HepG2 (cell line): ENCODE data around the gene SOST. TPM values are rescaled to one million over a fixed set of nuclear protein-coding genes. Genes with fewer than 3 reads are reported as not detected.

Source experiments
- ATAC-seq: fragments of 200-7000 bp; cut with Tn5 transposase; 3 replicates; pipeline ENCODE4 v1.9.1; 2020; ENCODE audit warnings: mild to moderate bottlenecking, moderate library complexity
- BruUV-seq: library from RNA; stranded (reverse); fragments of 400-500 nt; replicated peaks from 2 replicates; lab custom pipeline; 2021; lab: Mats Ljungman, UMichigan
- CTCF ChIA-PET: fragments of 300-600 bp; formaldehyde crosslinking; extraction: SDS; loops from one replicate; lab custom pipeline; 2021; ENCODE audit warnings: low total read pairs, inconsistent platforms, low intra/inter-chr PET ratio; lab: Yijun Ruan, JAX
- POLR2A ChIA-PET: fragments of 350-600 bp; sonication (Branson Sonifier 250); formaldehyde crosslinking; loops from one replicate; lab custom pipeline; 2020; ENCODE audit warnings: antibody characterized with exemption, inconsistent platforms; lab: Yijun Ruan, JAX
- DNase-seq: peaks from one replicate; pipeline ENCODE4 v3.0.0-alpha.2; 2015; ENCODE audit warnings: low spot score
- FAIRE-seq: peaks from 3 replicates; lab custom pipeline; 2011; peaks lifted over from hg19 to GRCh38; lab: Jason Lieb, UNC
- H2AFZ ChIP-seq: one replicate; pipeline ENCODE4 v1.6.1; 2011; ENCODE audit warnings: low read length, inconsistent platforms
- H3K27ac ChIP-seq: fragments of 300-600 bp; 3 replicates; pipeline ENCODE4 v1.8.0; 2011; ENCODE audit warnings: mixed run types, mild to moderate bottlenecking, mixed read lengths, low read length, inconsistent platforms; ENCODE audit not compliant: insufficient read depth; ENCODE audit errors: extremely low read length
- H3K27me3 ChIP-seq, 2 experiments: fragments of 200-600 bp in 1 of 2; 2 replicates in 1 of 2; 3 replicates in 1 of 2; pipeline versions ENCODE4 v1.6.0 to v1.8.0; 2011; ENCODE audit warnings: low read length in 2 of 2, mild to moderate bottlenecking in 2 of 2, moderate library complexity in 2 of 2, inconsistent platforms in 1 of 2; ENCODE audit not compliant: insufficient read depth in 2 of 2, control insufficient read depth in 1 of 2
- H3K36me3 ChIP-seq, 2 experiments: fragments of 200-600 bp in 1 of 2; replicated peaks in 1 of 2; 2 replicates in 1 of 2; 3 replicates in 1 of 2; pipeline versions ENCODE4 v1.5.1 to v1.8.0; 2011; ENCODE audit warnings: low read length in 2 of 2, inconsistent platforms in 1 of 2; ENCODE audit not compliant: insufficient read depth in 2 of 2, control insufficient read depth in 1 of 2
- H3K4me1 ChIP-seq: 2 replicates; pipeline ENCODE4 v1.5.1; 2012; ENCODE audit warnings: low read length, inconsistent platforms; ENCODE audit not compliant: insufficient read depth
- H3K4me2 ChIP-seq: 2 replicates; pipeline ENCODE4 v1.6.0; 2011; ENCODE audit warnings: low read depth, low read length, inconsistent platforms
- H3K4me3 ChIP-seq, 3 experiments: fragments of 200-600 bp in 1 of 3; sonication (generic), shearing (Covaris generic) in 1 of 3; replicated peaks in 1 of 3; 2 replicates each; pipeline ENCODE4 v1.5.1; 2011 to 2016; ENCODE audit warnings: low read length in 3 of 3, inconsistent platforms in 2 of 3, low read depth in 2 of 3, mild to moderate bottlenecking in 2 of 3, control low read depth in 1 of 3, mixed read lengths in 1 of 3; ENCODE audit not compliant: insufficient read depth in 1 of 3
- H3K79me2 ChIP-seq: one replicate; pipeline ENCODE4 v1.6.1; 2011; ENCODE audit warnings: low read length, inconsistent platforms; ENCODE audit not compliant: insufficient read depth
- H3K9ac ChIP-seq: 2 replicates; pipeline ENCODE4 v1.6.0; 2011; ENCODE audit warnings: mild to moderate bottlenecking, low read depth, low read length, inconsistent platforms; ENCODE audit not compliant: insufficient read depth
- H3K9me3 ChIP-seq: 2 replicates; pipeline ENCODE4 v1.5.1; 2012; ENCODE audit warnings: mild to moderate bottlenecking, low read length
- H4K20me1 ChIP-seq: 2 replicates; pipeline ENCODE4 v1.6.0; 2011; ENCODE audit warnings: inconsistent platforms, mild to moderate bottlenecking, low read length, moderate library complexity; ENCODE audit not compliant: insufficient read depth
- CEBPG ChIP-seq: IDR thresholded peaks from 2 replicates; pipeline ENCODE4 v1.6.1; 2016
- GTF3A ChIP-seq: sonication (generic); formaldehyde crosslinking; conservative IDR thresholded peaks from 2 replicates; pipeline ENCODE4 v1.4.0; 2020; ENCODE audit warnings: mild to moderate bottlenecking, missing genetic modification reagents
- HNRNPH1 ChIP-seq: fragments of 200-400 bp; formaldehyde crosslinking; optimal IDR thresholded peaks from 2 replicates; pipeline ENCODE3; 2017; ENCODE audit warnings: mild to moderate bottlenecking, low read depth, low read length
- JUN ChIP-seq: sonication (generic); formaldehyde crosslinking; IDR thresholded peaks from 2 replicates; pipeline ENCODE4 v1.4.0; 2020; ENCODE audit warnings: mild to moderate bottlenecking, missing genetic modification reagents
- KDM1A ChIP-seq: IDR thresholded peaks from 2 replicates; pipeline ENCODE4 v1.6.1; 2016; ENCODE audit warnings: missing compliant biosample characterization
- KLF16 ChIP-seq, 2 experiments: sonication (generic) in 1 of 2; formaldehyde crosslinking in 1 of 2; IDR thresholded peaks; 2 replicates each; pipeline versions ENCODE4 v1.6.1 to v1.8.0; 2016 to 2023; ENCODE audit warnings: missing genetic modification reagents in 2 of 2, missing compliant biosample characterization in 1 of 2
- KLF9 ChIP-seq: IDR thresholded peaks from 2 replicates; pipeline ENCODE4 v1.6.1; 2016; ENCODE audit warnings: low read depth
- MATR3 ChIP-seq: sonication (generic); formaldehyde crosslinking; IDR thresholded peaks from 2 replicates; pipeline ENCODE4 v1.4.0; 2020; ENCODE audit warnings: missing genetic modification reagents
- MTA3 ChIP-seq: sonication (generic); formaldehyde crosslinking; IDR thresholded peaks from 2 replicates; pipeline ENCODE4 v1.4.0; 2020; ENCODE audit warnings: missing genetic modification reagents
- NFRKB ChIP-seq: fragments of 450-650 bp; IDR thresholded peaks from 2 replicates; pipeline ENCODE4 v1.6.1; 2017
- POLR2AphosphoS5 ChIP-seq: IDR thresholded peaks from 2 replicates; pipeline ENCODE4 v1.6.1; 2012; ENCODE audit warnings: low read depth, low read length
- RELA ChIP-seq: sonication (generic); formaldehyde crosslinking; IDR thresholded peaks from 2 replicates; pipeline ENCODE4 v1.4.0; 2020; ENCODE audit warnings: missing genetic modification reagents
- SMC3 ChIP-seq: IDR thresholded peaks from 2 replicates; pipeline ENCODE4 v1.6.1; 2011; ENCODE audit warnings: low read length, improper control_type of control experiment
- SP5 ChIP-seq: IDR thresholded peaks from 2 replicates; pipeline ENCODE4 v1.6.1; 2016; ENCODE audit warnings: low read depth, borderline replicate concordance
- SRSF4 ChIP-seq: fragments of 200-400 bp; formaldehyde crosslinking; IDR thresholded peaks from one replicate; pipeline ENCODE4 v1.6.1; 2018; ENCODE audit warnings: mild to moderate bottlenecking, low read depth, low read length, moderate library complexity; ENCODE audit not compliant: poor library complexity, severe bottlenecking
- TEAD2 ChIP-seq: sonication (generic); formaldehyde crosslinking; IDR thresholded peaks from 2 replicates; pipeline ENCODE4 v1.9.0; 2021; ENCODE audit warnings: missing genetic modification reagents
- TEAD3 ChIP-seq: optimal IDR thresholded peaks from 2 replicates; pipeline ENCODE3; 2016; ENCODE audit warnings: borderline replicate concordance
- TERF1 ChIP-seq: sonication (generic); formaldehyde crosslinking; IDR thresholded peaks from 2 replicates; pipeline ENCODE4 v1.8.0; 2022; ENCODE audit warnings: mild to moderate bottlenecking, missing genetic modification reagents, moderate library complexity
- XRCC5 ChIP-seq: fragments of 200-400 bp; formaldehyde crosslinking; optimal IDR thresholded peaks from 2 replicates; pipeline ENCODE3; 2017; ENCODE audit warnings: mild to moderate bottlenecking, low read length
- ZFP62 ChIP-seq: sonication (generic); formaldehyde crosslinking; IDR thresholded peaks from 2 replicates; pipeline ENCODE4 v1.4.0; 2020; ENCODE audit warnings: missing genetic modification reagents
- ZNF160 ChIP-seq: sonication (generic); formaldehyde crosslinking; IDR thresholded peaks from 2 replicates; pipeline ENCODE4 v1.8.0; 2022; ENCODE audit warnings: mild to moderate bottlenecking, inconsistent platforms, missing genetic modification reagents
- ZNF383 ChIP-seq: sonication (generic); formaldehyde crosslinking; IDR thresholded peaks from 2 replicates; pipeline ENCODE4 v1.4.0; 2020; ENCODE audit warnings: missing genetic modification reagents, mild to moderate bottlenecking, borderline replicate concordance
- WGBS: methylation state at CpG from one replicate; pipeline ENCODE4 v1.1.6; 2017; ENCODE audit warnings: low lambda C conversion rate; 5-methylcytosine and 5-hydroxymethylcytosine counted together
- in situ Hi-C: cut with HindIII; loops from 2 replicates; pipeline ENCODE4 v1.10.0; 2017; ENCODE audit warnings: low pct_unique_long_range_greater_than_20kb; ENCODE audit not compliant: extremely low pct_ligation_motif_present
- intact Hi-C: fragments of 100-400 bp; cut with micrococcal nuclease; formaldehyde crosslinking; loops from one replicate; pipeline ENCODE4 v1.10.0; 2022; ENCODE audit not compliant: unreplicated experiment
- polyA plus RNA-seq, 8 experiments: library from polyadenylated mRNA; depleted of rRNA in 3 of 8; stranded (reverse) in 7 of 8; unstranded in 1 of 8; fragments of >200 nt; fragmentation: Illumina TruSeq in 4 of 8; extraction: Trizol in 4 of 8; gene quantifications; 2 replicates each; pipeline versions ENCODE4 v1.2.1 to v1.2.3, GENCODE V29; 2011 to 2016; ENCODE audit warnings: low read depth in 4 of 8, missing spikeins in 1 of 8, mixed read lengths in 1 of 8; ENCODE audit not compliant: insufficient read depth in 1 of 8
- total RNA-seq, 5 experiments: library from RNA; depleted of rRNA; stranded (reverse); fragments of >200 nt; fragmentation: Illumina TruSeq; extraction: Trizol; gene quantifications; 2 replicates each; pipeline ENCODE4 v1.2.3, GENCODE V29; 2016; ENCODE audit warnings: low read depth in 1 of 5
- TF ChIP-seq, protein P1 (sequence below): sonication (generic); formaldehyde crosslinking; IDR thresholded peaks from 2 replicates; pipeline ENCODE4 v1.5.0; 2020; ENCODE audit warnings: mild to moderate bottlenecking, missing genetic modification reagents, moderate library complexity

SOST gene
- total and polyA plus RNA-seq, 2 of the 13 experiments (the other 11 are each of a cell fraction or from before 2014, with no cell fraction given): not detected

DNA sequence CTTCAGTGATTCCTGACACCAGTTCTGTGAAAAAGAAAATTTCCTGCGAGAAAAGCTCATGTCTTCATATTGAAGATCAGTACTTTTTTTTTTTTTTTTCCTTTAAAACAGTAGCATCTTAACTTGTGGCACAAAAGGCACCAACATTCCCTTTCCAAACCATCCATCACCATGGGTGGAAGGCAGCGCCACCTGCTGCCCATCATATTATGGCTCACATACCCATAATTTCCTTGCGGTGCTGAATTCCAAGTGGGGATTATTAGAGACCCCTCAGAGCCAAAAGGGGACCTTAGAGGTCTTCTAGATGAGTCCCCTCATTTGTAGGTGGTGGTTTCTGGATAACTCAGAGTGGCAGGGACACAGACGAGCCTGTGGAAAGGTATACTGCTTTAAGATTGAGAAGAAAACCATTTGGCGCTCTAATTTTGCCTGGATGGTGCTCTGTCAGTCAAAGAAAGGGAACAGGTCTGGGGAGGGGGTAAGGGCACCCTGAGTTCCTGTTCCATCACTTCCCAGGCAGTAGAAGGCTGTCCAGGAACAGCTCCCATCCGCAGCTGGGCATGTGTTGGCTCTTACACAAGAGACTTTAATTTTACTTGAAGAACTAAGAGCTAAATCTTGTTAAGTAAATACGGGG, 7.9 kb upstream of the SOST start (continued):
- TF ChIP-seq TEAD3 (CRISPR knock-in tag) (peak; percentile 82), CEBPG (CRISPR knock-in tag) (0 out of 2 replicates have a peak, but pooled peaks have one; percentile 14), KDM1A (CRISPR knock-in tag) (peak; percentile 67; the same call in 1 of the 2 replicates), POLR2AphosphoS5 (0 out of 2 replicates have a peak, but pooled peaks have one; percentile 7), XRCC5 (no peak), SMC3 (peak; percentile 60), ZFP62 (CRISPR knock-in tag) (no peak), TEAD2 (no peak), RELA (CRISPR knock-in tag) (no peak), SP5 (peak; percentile 12; the same call in 1 of the 2 replicates)
- TF ChIP-seq, protein P1, sequence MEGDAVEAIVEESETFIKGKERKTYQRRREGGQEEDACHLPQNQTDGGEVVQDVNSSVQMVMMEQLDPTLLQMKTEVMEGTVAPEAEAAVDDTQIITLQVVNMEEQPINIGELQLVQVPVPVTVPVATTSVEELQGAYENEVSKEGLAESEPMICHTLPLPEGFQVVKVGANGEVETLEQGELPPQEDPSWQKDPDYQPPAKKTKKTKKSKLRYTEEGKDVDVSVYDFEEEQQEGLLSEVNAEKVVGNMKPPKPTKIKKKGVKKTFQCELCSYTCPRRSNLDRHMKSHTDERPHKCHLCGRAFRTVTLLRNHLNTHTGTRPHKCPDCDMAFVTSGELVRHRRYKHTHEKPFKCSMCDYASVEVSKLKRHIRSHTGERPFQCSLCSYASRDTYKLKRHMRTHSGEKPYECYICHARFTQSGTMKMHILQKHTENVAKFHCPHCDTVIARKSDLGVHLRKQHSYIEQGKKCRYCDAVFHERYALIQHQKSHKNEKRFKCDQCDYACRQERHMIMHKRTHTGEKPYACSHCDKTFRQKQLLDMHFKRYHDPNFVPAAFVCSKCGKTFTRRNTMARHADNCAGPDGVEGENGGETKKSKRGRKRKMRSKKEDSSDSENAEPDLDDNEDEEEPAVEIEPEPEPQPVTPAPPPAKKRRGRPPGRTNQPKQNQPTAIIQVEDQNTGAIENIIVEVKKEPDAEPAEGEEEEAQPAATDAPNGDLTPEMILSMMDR (CRISPR knock-in tag): peak; percentile 85

DNA sequence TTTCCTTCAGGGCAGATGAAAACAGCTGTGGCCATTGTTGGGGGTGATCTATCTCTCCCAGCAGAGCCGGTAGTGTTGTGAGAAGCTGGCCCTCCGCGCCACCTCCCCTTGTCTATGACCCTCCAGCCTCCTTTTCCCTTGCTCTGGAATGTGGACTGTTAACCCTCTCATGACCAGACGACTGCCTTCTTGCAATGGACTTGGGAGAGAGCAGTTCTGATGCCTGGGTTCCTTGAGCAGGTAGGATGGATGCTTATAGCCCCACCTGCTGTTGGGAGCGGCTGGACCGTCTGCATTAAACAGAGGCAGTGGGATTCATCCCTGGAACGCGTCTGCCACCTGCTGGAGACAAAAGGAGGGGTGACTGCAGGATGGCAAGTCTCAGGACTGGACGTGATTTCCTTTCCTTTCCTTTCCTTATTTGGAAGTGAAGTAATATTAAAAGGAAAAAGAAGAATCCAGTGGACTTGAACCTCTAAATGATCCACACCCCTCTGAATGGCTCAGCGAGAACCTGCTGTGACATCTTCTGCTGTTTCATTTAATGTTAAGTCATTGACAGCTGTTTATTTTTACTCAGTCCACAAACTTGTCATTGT, 1.8 kb upstream of the SOST start:
- Histone ChIP-seq H3K4me2 (no peak overlapping the region), H3K27ac (no peak overlapping the region)
- POLR2A ChIA-PET: interaction anchor here (0.7 kb wide), 1 partner anchor 126 kb away, joined by 3 read pairs; no protein-coding TSS in a partner anchor
- TF ChIP-seq GTF3A (CRISPR knock-in tag) (peak; percentile 81; the same call in 1 of the 2 replicates), TERF1 (CRISPR knock-in tag) (no peak), SRSF4 (no peak), JUN (CRISPR knock-in tag) (no peak), KLF9 (CRISPR knock-in tag) (0 out of 2 replicates have a peak, but pooled peaks have one; percentile 54), HNRNPH1 (no peak), ZNF160 (no peak), MTA3 (CRISPR knock-in tag) (no peak), ZNF383 (no peak), KLF16 (CRISPR knock-in tag; IDR thresholded peaks at IDR 0.05) (peak in 1 of 2 experiments; percentile 87; a peak in 2 of 4 replicates), MATR3 (CRISPR knock-in tag) (no peak), NFRKB (no peak)

More for the DNA sequence above, 1.8 kb upstream of the SOST start:
- Histone ChIP-seq H4K20me1 (no peaks in the 10 kb centered on the region), H3K36me3 (no peaks in the 10 kb centered on the region), H3K27me3 (peaks cover 9 to 41% of the 10 kb centered on the region in 2 experiments; a peak in 4 of 5 replicates), H3K4me3 (no peak overlapping the region), H3K9ac (no peak overlapping the region), H3K9me3 (no peaks in the 10 kb centered on the region), H3K79me2 (no peaks in the 10 kb centered on the region), H3K4me1 (no peaks in the 10 kb centered on the region), H2AFZ (no peak overlapping the region)
- no TSS peak for BruUV-seq
- CTCF ChIA-PET: interaction anchor here (0.7 to 6.1 kb wide), 12 partner anchors 40 to 240 kb away, joined by 3 to 373 read pairs (median 3); no protein-coding TSS in a partner anchor
- WGBS: 5% methylated on average over 10 of the region's 10 CpGs
- peak; percentile 88 for ATAC-seq
- intact Hi-C loops (loop anchor here (1.0 to 10.0 kb wide), 4 partner anchors 40 to 236 kb away; no protein-coding TSS in a partner anchor), in situ Hi-C loops (loop anchor here (5.0 to 10.0 kb wide), 2 partner anchors 68 to 246 kb away; no protein-coding TSS in a partner anchor)
- DNase-seq: peak; percentile 90
- FAIRE-seq: peak; percentile 99
